OCI-LY3 (cell line): ENCODE measurements around the gene LASP1.

ENCODE experiments used
- H2AFZ ChIP-seq: fragments of 200-600, 300-600 bp; shearing (Covaris generic); 2 replicates; pipeline ENCODE4 v1.6.0; 2014; ENCODE audit warnings: antibody characterized with exemption, low read depth, low read length
- H3K27ac ChIP-seq: fragments of 200-600, 300-600 bp; sonication (generic); 2 replicates; pipeline ENCODE4 v1.5.1; 2014; ENCODE audit warnings: mild to moderate bottlenecking, low read length, moderate library complexity, mixed read lengths
- H3K27me3 ChIP-seq: fragments of 200-600, 300-600 bp; sonication (generic); 2 replicates; pipeline ENCODE4 v1.6.1; 2014; ENCODE audit warnings: low read depth, low read length, mixed read lengths
- H3K36me3 ChIP-seq: fragments of 200-600, 300-600 bp; sonication (generic); replicated peaks from 2 replicates; pipeline ENCODE3; 2014; ENCODE audit warnings: low read depth, low read length, mixed read lengths
- H3K4me1 ChIP-seq: fragments of 300-600, 200-600 bp; sonication (generic); 2 replicates; pipeline ENCODE4 v1.6.1; 2014; ENCODE audit warnings: low read length, mixed read lengths
- H3K4me2 ChIP-seq: fragments of 200-600, 300-600 bp; sonication (generic); 2 replicates; pipeline ENCODE4 v1.6.1; 2014; ENCODE audit warnings: low read length, mixed read lengths
- H3K4me3 ChIP-seq: fragments of 300-600, 200-600 bp; sonication (generic); 2 replicates; pipeline ENCODE4 v1.5.1; 2014; ENCODE audit warnings: antibody characterized with exemption, mild to moderate bottlenecking, low read length, moderate library complexity
- H3K79me2 ChIP-seq: fragments of 300-600, 200-600 bp; shearing (Covaris generic); 2 replicates; pipeline ENCODE4 v1.6.1; 2014; ENCODE audit warnings: mild to moderate bottlenecking, low read length, mixed read lengths
- H3K9ac ChIP-seq: fragments of 300-600, 200-600 bp; shearing (Covaris generic); 2 replicates; pipeline ENCODE4 v1.6.0; 2014; ENCODE audit warnings: mild to moderate bottlenecking, low read length, moderate library complexity
- H3K9me3 ChIP-seq: fragments of 200-600, 300-600 bp; shearing (Covaris generic); 2 replicates; pipeline ENCODE4 v1.6.1; 2014; ENCODE audit warnings: low read length, mixed read lengths; ENCODE audit not compliant: insufficient read depth
- H4K20me1 ChIP-seq: fragments of 200-600, 300-600 bp; sonication (generic); 2 replicates; pipeline ENCODE4 v1.6.1; 2016; ENCODE audit warnings: low read length, mixed read lengths; ENCODE audit not compliant: insufficient read depth
- EZH2phosphoT487 ChIP-seq: fragments of 200-600 bp; shearing (Covaris generic); IDR thresholded peaks from 2 replicates; pipeline ENCODE4 v1.6.1; 2018; ENCODE audit warnings: antibody characterized with exemption, mixed run types, low read depth
- TF ChIP-seq, protein P1 (sequence below): fragments of 200-600, 300-600 bp; sonication (generic); IDR thresholded peaks from 2 replicates; pipeline ENCODE4 v1.5.1; 2014; ENCODE audit warnings: antibody characterized with exemption, low read length, low read depth

Gene LASP1

DNA sequence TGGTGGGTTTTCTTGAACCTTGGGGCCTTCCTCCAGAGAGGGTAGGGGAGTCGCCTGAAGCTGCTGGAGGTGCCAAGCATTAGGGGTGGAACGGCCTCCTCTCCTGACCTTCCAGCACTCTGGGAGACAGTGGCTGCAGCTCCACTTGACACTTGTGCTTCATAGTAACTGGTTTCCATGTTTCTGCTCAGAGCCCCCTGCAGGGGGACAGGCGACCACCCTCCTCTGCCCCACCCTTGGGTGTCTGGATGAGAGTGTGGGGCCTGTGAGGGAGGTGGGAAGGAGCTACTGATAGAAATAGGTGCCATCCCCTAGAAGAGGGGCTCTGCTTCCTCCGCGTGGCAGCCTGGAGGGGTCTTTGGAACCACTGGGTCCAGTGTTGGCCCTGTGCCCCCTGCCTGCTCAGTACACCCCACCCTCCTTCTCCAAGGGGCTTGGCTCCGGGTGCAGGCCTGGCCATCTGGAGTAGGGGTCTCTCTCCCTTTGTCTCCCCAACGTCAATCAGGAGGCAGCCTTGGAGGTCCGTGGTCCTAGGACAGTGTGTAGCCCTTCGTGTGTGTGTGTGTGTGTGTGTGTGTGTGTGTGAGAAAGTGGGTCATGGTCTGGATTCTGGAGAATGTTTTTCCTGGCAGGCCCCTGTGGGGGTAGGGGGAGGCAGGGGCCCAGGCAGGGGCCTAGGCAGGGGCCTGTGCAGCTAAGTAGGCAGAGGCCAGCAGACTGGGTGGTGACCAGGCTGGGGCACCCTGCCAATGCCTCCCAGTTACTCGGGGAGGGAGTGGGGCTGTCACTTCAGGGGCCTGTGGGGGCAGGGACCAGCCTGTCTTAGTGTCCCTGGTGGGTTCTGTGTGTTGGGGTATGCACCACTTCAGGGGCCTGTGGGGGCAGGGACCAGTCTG is 4.9 kb downstream of the LASP1 start:
- Histone ChIP-seq H3K79me2 (peaks cover 71% of the 10 kb centered on the region), H3K4me3 (no peak overlapping the region), H3K36me3 (peaks cover 23% of the 10 kb centered on the region), H3K4me2 (no peak overlapping the region), H3K27ac (no peak overlapping the region), H4K20me1 (peaks cover 69% of the 10 kb centered on the region), H3K27me3 (no peaks in the 10 kb centered on the region), H2AFZ (no peak overlapping the region), H3K4me1 (peaks cover 28% of the 10 kb centered on the region), H3K9ac (no peak overlapping the region), H3K9me3 (no peaks in the 10 kb centered on the region)
- no peak for TF ChIP-seq EZH2phosphoT487
- TF ChIP-seq, protein P1, sequence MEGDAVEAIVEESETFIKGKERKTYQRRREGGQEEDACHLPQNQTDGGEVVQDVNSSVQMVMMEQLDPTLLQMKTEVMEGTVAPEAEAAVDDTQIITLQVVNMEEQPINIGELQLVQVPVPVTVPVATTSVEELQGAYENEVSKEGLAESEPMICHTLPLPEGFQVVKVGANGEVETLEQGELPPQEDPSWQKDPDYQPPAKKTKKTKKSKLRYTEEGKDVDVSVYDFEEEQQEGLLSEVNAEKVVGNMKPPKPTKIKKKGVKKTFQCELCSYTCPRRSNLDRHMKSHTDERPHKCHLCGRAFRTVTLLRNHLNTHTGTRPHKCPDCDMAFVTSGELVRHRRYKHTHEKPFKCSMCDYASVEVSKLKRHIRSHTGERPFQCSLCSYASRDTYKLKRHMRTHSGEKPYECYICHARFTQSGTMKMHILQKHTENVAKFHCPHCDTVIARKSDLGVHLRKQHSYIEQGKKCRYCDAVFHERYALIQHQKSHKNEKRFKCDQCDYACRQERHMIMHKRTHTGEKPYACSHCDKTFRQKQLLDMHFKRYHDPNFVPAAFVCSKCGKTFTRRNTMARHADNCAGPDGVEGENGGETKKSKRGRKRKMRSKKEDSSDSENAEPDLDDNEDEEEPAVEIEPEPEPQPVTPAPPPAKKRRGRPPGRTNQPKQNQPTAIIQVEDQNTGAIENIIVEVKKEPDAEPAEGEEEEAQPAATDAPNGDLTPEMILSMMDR = no peak

DNA sequence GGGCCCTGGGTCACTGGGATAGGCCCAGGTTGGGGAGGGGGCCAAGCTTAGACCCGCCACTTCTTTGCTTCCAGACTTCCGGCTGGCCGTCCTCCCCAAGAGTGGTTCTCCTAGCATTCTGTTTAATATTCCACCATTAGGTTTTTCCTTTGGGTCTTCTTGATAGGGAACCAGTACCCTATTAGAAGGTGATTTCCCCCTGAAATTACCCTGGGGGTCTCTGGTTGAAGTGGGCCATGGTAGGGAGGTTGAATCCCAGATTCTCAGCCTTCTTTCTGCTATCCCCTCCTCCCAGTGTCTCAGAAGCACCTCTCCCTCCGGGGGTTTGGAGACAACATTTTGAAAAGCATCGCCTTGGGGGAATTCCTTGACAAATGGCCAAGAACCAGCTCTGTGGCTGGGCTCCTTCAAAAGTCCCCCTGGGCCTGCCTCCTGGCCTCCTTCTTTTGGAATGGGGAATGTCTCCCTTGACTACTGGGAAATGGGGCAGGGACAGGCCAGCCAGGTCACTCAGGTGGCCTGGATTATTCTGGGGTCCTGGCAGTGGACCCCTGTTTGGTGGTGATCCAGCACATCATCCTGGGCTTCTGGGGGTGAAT is 5.7 kb downstream of the LASP1 start:
- Histone ChIP-seq H3K36me3 (peaks cover 26% of the 10 kb centered on the region), H3K4me2 (no peak overlapping the region), H4K20me1 (peaks cover 70% of the 10 kb centered on the region), H3K27me3 (no peaks in the 10 kb centered on the region), H2AFZ (no peak overlapping the region), H3K9me3 (no peaks in the 10 kb centered on the region), H3K4me3 (no peak overlapping the region), H3K9ac (no peak overlapping the region), H3K27ac (no peak overlapping the region), H3K4me1 (peaks cover 28% of the 10 kb centered on the region), H3K79me2 (peaks cover 66% of the 10 kb centered on the region)
- TF ChIP-seq, protein P1 = no peak
- no peak for TF ChIP-seq EZH2phosphoT487

DNA sequence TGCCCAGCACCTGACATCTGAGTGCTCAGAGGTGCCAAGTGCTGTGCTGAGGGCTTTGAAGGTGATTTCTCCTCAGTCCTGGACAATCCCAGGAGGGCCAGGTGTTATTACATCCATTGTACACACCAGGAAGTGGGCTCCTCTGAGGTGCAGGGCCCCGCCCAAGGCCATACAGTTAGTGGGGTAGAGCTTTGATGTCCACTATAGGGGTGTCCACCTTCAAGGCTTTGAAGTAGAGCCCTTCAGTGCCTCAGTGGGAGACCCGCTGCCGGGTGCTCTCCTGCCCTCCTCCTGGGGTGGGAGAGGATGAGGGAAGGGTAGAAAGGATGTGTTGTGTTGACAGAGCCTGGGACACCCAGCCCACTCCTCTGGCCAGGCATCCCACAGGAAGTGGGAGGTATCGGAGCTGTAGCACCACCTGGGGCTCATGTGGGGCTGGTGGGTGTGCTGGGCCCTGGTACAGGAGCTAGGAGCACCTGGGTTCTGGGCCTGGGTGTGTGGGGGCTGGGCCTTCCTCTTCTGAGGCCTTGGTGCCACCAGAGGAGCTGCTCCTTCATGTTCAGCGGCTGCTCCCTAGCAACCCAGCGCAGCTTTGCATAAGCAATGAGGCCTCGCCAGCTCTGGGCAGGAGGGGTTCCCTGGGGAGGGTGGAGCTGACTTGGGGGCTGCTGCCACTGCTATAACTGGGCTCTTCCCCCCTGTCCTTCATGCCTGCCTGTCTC is 7.4 kb downstream of the LASP1 start:
- H3K4me2 ChIP-seq = peak overlapping the region; percentile 48
- no peaks in the 10 kb centered on the region for H3K27me3 ChIP-seq
- H3K27ac ChIP-seq = no peak overlapping the region
- H3K79me2 ChIP-seq = peaks cover 48% of the 10 kb centered on the region
- H3K4me3 ChIP-seq = peak overlapping the region; percentile 34; the same call in 1 of the 2 replicates
- H3K36me3 ChIP-seq = peaks cover 33% of the 10 kb centered on the region
- H3K4me1 ChIP-seq = peaks cover 16% of the 10 kb centered on the region
- TF ChIP-seq, protein P1 = no peak
- no peak for TF ChIP-seq EZH2phosphoT487
- H3K9me3 ChIP-seq = no peaks in the 10 kb centered on the region
- H3K9ac ChIP-seq = no peak overlapping the region
- no peak overlapping the region for H2AFZ ChIP-seq
- H4K20me1 ChIP-seq = peaks cover 68% of the 10 kb centered on the region
